HCT116 (cell line): ENCODE data around the gene ICAM1.

Experiments
- EGR1 ChIP-seq: IDR thresholded peaks from 2 replicates; pipeline ENCODE4 v1.6.1; 2012; ENCODE audit warnings: low read depth
- POLR2A ChIP-seq: IDR thresholded peaks from 2 replicates; pipeline ENCODE4 v1.7.0; 2011; ENCODE audit warnings: borderline replicate concordance; ENCODE audit not compliant: insufficient read depth, insufficient read length; ENCODE audit errors: extremely low read depth
- POLR2AphosphoS5 ChIP-seq: IDR thresholded peaks from 2 replicates; pipeline ENCODE4 v1.6.1; 2011; ENCODE audit warnings: mild to moderate bottlenecking, low read depth, low read length, moderate library complexity
- SIN3A ChIP-seq: IDR thresholded peaks from 2 replicates; pipeline ENCODE4 v1.6.1; 2012; ENCODE audit warnings: low read depth
- SRF ChIP-seq: IDR thresholded peaks from 2 replicates; pipeline ENCODE4 v1.6.1; 2012; ENCODE audit warnings: low read depth
- YY1 ChIP-seq: IDR thresholded peaks from 2 replicates; pipeline ENCODE4 v1.6.1; 2011; ENCODE audit warnings: low read length, low read depth, moderate library complexity, mild to moderate bottlenecking; ENCODE audit not compliant: insufficient replicate concordance; ENCODE audit errors: extremely low read depth

DNA sequence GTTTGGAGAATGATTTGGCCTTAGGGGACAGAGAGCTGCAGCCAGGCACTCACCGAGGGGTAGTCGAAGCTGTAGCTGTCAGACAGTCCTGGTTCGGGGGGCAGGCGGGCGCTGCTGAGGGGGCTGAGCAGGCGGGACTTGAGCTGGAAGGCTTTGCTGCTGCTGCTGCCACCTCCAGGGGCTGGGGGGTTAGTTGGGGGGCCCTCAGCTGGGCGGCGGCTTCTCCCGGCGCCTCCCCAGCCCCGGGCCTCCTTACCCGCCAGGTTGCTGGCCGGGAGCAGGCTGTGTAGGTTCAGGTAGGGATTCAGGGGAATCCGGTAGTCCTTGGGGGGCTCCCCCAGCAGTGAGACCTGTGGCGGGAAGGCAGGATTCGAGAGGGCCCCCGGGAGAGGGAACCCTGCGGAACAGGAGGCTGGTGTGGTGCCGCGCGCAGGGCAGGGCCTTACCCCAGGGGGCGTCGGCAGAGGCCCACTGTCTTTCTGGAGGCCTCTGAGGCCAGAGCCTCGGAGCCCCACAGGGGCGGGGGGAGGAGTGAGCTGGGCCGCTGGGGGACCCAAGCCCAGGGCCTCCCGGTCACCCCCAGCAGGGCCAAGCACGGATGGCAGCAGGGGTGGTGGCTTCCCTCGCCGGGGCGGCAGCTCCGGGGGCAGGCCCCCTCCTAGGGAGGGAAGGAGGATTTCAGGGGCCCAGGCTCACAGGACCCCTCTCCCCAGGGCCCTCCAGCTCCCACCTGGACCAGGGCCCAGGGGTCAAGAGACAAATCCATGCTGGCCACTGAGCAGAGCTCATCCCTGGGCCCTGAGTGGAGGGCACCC lies 49.9 kb downstream of the ICAM1 start:
- TF ChIP-seq SRF: no peak
- TF ChIP-seq SIN3A: no peak
- TF ChIP-seq POLR2AphosphoS5: no peak
- no peak for TF ChIP-seq EGR1
- no peak for TF ChIP-seq YY1
- TF ChIP-seq POLR2A: no peak
